ENCODE data around the gene B3GLCT.
A peak's percentile ranks its signal among the peaks of the same experiment; 100 is the strongest.
"Not testable (repeated sequence)": the region's sequence is repeated elsewhere in the genome, so short reads cannot be mapped to it uniquely, and the experiment has no call there.

B3GLCT gene

GRCh38 chr13:31184981-31185645 lies 14.7 kb upstream of the B3GLCT start:
- no peak for DNase-seq

DNA sequence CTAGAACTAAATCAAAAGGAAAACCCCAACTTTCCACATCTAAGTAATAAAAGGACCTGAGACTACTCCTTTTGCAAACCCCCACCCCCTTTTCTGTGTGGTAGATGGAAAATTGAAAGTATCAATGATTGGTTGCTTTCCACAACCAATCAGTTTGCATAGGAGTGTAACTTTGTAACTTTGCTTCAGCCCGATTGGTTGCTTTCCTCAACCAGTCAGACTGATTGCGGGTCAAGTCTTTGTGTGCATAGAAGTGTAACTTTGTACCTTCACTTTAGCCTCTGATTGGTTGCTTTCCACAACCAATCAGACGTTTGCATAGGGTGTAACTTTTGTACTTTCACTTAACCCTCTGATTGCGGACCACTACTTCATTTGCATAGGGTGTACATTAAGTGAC lies 8.0 kb upstream of the B3GLCT start:
- no peak for DNase-seq

- no peak for DNase-seq
Measured at GRCh38 chr13:31192306-31192705, 7.5 kb upstream of the B3GLCT start.

DNA sequence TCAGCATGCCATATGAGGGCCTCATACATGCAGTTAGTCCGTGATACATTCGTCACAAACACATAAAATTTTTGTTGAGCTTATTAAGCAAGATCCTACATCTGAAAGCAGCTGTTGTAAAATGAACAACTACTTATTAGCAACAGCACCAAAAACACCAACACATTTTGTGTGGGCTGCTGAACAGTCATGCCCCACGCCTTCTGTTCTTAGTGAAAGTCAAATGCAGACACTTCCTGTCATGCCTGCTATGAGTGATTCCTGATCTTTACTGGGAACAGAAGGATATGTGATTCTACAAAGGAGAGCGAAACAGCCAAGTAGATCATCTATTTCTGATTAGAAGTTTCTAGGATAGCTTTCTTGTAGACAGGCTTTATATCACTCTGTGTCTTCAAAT lies 4.2 kb upstream of the B3GLCT start:
- DNase-seq: no peak

DNA sequence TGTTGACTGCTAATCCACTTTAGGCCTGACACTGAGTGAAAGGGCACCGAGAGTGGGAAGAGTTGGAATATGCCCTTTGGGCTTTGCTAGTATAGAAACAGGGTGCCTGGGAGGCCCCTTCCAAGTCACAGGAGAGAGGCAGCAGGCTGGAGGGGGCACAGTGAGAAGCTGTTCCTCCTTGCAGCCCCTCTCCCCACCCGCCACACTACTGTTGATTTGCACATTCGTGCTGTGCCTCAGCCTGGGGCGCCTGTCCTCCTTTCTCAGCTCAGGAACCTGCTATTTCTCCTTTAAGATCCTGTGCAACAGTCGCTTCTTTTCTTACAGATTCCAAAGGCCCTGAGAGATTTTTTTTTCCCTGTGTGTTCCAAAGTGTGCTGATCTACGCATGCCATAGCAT lies 2.8 kb upstream of the B3GLCT start:
- no peak for DNase-seq

GRCh38 chr13:31198519-31198918 lies 1.3 kb upstream of the B3GLCT start:
- DNase-seq: no peak

DNA sequence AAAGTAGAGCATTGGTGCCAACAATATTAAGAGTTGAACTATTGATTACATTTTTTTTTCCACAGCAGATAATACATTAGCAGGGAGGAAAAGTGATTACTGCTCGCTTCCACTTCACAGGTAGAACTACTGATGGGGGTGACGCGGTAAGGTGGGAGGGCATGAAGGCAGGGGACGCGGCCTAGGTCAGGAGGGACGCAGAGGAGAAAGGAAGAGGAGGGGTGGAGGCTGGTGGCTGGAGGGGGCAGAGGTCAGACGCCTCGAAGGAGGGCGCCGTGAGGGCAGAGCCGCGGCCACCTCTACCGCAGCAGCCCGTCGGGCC lies 287 bp upstream of the B3GLCT start:
- DNase-seq: peak; percentile 22

DNA sequence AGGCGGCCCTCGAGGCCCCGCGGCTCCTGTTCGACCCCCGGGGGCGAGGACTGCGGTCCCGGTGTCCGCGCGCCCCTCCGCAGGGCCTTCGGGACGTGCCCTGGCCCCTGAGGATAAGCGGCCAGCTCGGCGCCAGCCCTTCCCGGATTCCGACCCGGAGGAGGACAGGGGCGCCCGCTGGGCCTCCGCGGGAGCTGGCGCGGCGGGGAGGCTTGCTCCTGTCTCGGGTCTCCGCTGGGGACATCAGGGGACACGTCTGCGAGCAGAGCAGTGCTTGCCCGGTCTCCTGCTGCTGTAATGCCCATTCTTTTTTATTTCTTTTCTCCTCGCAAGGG lies 829 bp downstream of the B3GLCT start:
- peak; percentile 45 for DNase-seq

GRCh38 chr13:31201341-31202031 lies 1.7 kb downstream of the B3GLCT start:
- DNase-seq: no peak

- DNase-seq: peak; percentile 89
Measured at GRCh38 chr13:31204592-31204991, 4.8 kb downstream of the B3GLCT start.

- DNase-seq: no peak
Measured at GRCh38 chr13:31207661-31208552, 8.1 kb downstream of the B3GLCT start.

GRCh38 chr13:31208559-31209122 lies 8.9 kb downstream of the B3GLCT start:
- no peak for DNase-seq

- DNase-seq: peak; percentile 91
Measured at GRCh38 chr13:31209172-31209840, 9.5 kb downstream of the B3GLCT start.

DNA sequence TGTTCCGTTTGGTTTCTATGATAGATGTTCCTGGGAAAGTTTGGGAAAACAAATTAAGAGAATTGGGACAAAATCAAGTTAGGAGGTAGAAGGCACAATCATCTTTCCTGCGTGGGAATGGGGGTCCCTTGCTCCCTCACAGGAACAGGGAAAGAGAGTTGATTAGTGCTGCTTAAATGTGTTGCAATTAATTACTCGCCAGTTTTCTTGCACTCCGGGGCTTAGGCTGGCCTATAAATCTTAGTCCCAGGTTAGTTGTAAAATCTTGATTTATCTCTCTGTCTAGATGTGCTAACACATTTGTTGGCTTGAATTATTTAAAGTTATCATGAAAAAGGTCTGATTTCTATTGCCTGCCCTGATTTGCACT lies 10.1 kb downstream of the B3GLCT start:
- no peak for DNase-seq

GRCh38 chr13:31213651-31214289 lies 14.0 kb downstream of the B3GLCT start:
- peak; percentile 56 for DNase-seq

GRCh38 chr13:31214435-31214834 lies 14.7 kb downstream of the B3GLCT start:
- DNase-seq: no peak

- DNase-seq: not testable (repeated sequence)
Measured at GRCh38 chr13:31216916-31217315, 17.1 kb downstream of the B3GLCT start.

DNA sequence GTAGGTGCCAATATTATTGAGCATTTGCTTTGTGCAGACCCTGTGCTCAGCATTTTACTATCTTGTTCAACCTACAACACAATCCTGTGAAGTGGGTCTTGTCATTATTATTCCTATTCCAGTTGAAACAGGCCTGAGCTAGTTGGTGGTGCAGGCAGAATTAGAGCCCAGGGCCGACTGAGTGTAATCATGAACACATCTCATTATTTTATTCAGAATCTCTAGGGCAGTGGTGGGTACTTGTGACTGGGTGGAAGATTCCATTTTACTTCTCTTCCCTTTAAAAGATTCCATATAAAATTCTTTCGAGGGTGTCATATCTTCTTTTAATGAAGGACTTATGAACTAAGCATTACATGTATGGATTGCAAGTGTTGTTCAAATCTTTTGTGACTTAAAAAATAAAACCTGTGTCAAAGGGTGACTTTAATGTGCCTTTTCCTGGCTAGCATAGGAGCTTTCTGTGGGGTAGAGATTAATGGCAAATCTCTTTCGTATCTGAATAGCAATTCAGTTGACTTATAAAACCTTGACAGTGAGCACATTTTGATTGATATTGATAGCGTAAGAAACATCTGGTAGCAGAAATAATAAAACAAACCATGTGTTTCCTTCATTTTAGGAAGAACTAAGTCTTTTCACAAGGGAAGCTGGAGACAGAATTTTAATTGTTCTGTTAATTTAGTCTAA lies 20.3 kb downstream of the B3GLCT start:
- no peak for DNase-seq

- DNase-seq: no peak
Measured at GRCh38 chr13:31221057-31221456, 21.3 kb downstream of the B3GLCT start.

GRCh38 chr13:31223215-31223614 lies 23.4 kb downstream of the B3GLCT start:
- no peak for DNase-seq

DNA sequence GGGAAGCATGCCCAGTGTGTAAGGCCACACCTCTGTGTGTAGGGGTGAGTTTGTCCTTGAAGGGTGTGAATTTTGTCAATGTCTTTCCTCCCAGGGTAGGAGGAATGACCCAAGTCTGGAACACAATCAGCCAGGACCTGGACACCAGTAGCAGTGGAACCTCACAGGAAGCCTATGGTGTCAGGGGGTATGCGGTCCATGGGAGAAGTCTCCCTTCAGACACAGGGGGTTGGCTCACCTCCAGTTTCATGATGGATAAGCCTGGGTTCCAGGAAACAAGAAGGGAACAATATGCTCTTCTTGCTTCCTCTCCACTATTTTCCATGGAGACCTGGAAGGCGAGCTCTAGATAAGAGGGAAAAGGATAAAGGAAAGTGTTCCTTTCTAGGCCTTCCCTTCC lies 23.9 kb downstream of the B3GLCT start:
- no peak for DNase-seq

- no peak for DNase-seq
Measured at GRCh38 chr13:31224174-31224669, 24.4 kb downstream of the B3GLCT start.

All from hematopoietic multipotent progenitor cell treated with erythropoietin and hydrocortisone succinate and interleukin-3 and kit ligand, for 8 days (in vitro differentiated cells).